Measurements from ENCODE around the gene ZNF200. TPM values are rescaled to one million over a fixed set of nuclear protein-coding genes. Genes with fewer than 3 reads are reported as not detected.

Gene ZNF200
- total and polyA plus RNA-seq, 2 of the 13 experiments (the other 11 are each of a cell fraction or from before 2014, with no cell fraction given), result 3.5 to 16.5 TPM

GRCh38 chr16:3264137-3265036 lies 29.4 kb upstream of the ZNF200 start (continued):
- TF ChIP-seq ZNF337 (CRISPR knock-in tag; IDR thresholded peaks at IDR 0.05; ENCODE audit: borderline replicate concordance, low read depth) (peak; percentile 61; the same call in 1 of the 2 replicates), NFKBIZ (CRISPR knock-in tag; IDR thresholded peaks at IDR 0.05) (no peak), TMF1 (CRISPR knock-in tag; IDR thresholded peaks at IDR 0.05; ENCODE audit: low read depth) (no peak), NPAS2 (CRISPR knock-in tag; IDR thresholded peaks at IDR 0.05; ENCODE audit: borderline replicate concordance) (no peak), ZNF615 (CRISPR knock-in tag; IDR thresholded peaks at IDR 0.05; ENCODE audit: borderline replicate concordance) (0 out of 2 replicates have a peak, but pooled peaks have one; percentile 11), TRIM24 (CRISPR knock-in tag; IDR thresholded peaks at IDR 0.05) (no peak), GLMP (CRISPR knock-in tag; IDR thresholded peaks at IDR 0.05; ENCODE audit: borderline replicate concordance) (no peak), JARID2 (CRISPR knock-in tag; IDR thresholded peaks at IDR 0.05; ENCODE audit: insufficient replicate concordance) (no peak), GPN1 (CRISPR knock-in tag; IDR thresholded peaks at IDR 0.05; ENCODE audit: borderline replicate concordance) (no peak), ZBTB34 (CRISPR knock-in tag; IDR thresholded peaks at IDR 0.05) (no peak), ZFYVE20 (CRISPR knock-in tag; IDR thresholded peaks at IDR 0.05; ENCODE audit: borderline replicate concordance, low read depth) (no peak), PREB (CRISPR knock-in tag; IDR thresholded peaks at IDR 0.05) (no peak), FOXA1 (IDR thresholded peaks at IDR 0.05) (no peak), FOXA1 (CRISPR knock-in tag; IDR thresholded peaks at IDR 0.05) (no peak), ZNF253 (CRISPR knock-in tag; IDR thresholded peaks at IDR 0.05; ENCODE audit: borderline replicate concordance) (no peak), ARNTL (CRISPR knock-in tag; IDR thresholded peaks at IDR 0.05) (peak; percentile 69; the same call in 1 of the 2 replicates), ZSCAN30 (CRISPR knock-in tag; IDR thresholded peaks at IDR 0.05) (no peak), NCOA2 (CRISPR knock-in tag; IDR thresholded peaks at IDR 0.05) (peak; percentile 30; the same call in 1 of the 2 replicates), SP1 (IDR thresholded peaks at IDR 0.05) (no peak), SP1 (CRISPR knock-in tag; IDR thresholded peaks at IDR 0.05) (peak; percentile 55; the same call in 1 of the 2 replicates), ZFP90 (CRISPR knock-in tag; IDR thresholded peaks at IDR 0.05; ENCODE audit: borderline replicate concordance) (peak; percentile 33; the same call in 1 of the 2 replicates), PHF8 (CRISPR knock-in tag; IDR thresholded peaks at IDR 0.05) (peak; percentile 77), TFAP4 (IDR thresholded peaks at IDR 0.05; ENCODE audit: borderline replicate concordance, low read depth) (peak; percentile 5; the same call in 1 of the 2 replicates), NFE2 (CRISPR knock-in tag; IDR thresholded peaks at IDR 0.05) (no peak), POLR2A (IDR thresholded peaks at IDR 0.05; ENCODE audit: insufficient read depth in 1 of 2, low read depth in 2 of 2, low read length in 2 of 2) (peak; percentile 82 to 94)

Measured in HepG2 (cell line).